Sigmoid colon (tissue), 7 donors: ENCODE results near the gene NOXO1. TPM values are rescaled to one million over a fixed set of nuclear protein-coding genes. Genes with fewer than 3 reads are reported as not detected.
"Not testable (repeated sequence)": the region's sequence is repeated elsewhere in the genome, so short reads cannot be mapped to it uniquely, and the experiment has no call there.

ENCODE experiments used
- DNase-seq: peaks from one replicate; pipeline ENCODE4 v3.0.0-alpha.2; 2019
- H3K27ac ChIP-seq, 4 donors: fragments of 200-600 bp; sonication (generic); one replicate each; pipeline ENCODE4 v1.5.1; 2016 to 2019; ENCODE audit warnings: mild to moderate bottlenecking in 1 of 4
- H3K27me3 ChIP-seq, 3 donors: fragments of 200-600 bp; sonication (generic); one replicate each; pipeline ENCODE4 v1.5.1; 2019; ENCODE audit warnings: mild to moderate bottlenecking in 1 of 3
- H3K36me3 ChIP-seq, 4 donors: fragments of 200-600 bp; sonication (generic); one replicate each; pipeline ENCODE4 v1.5.1; 2016 to 2019
- H3K4me1 ChIP-seq, 4 donors: fragments of 200-600 bp; sonication (generic); one replicate each; pipeline ENCODE4 v1.5.1; 2017 to 2019
- H3K4me3 ChIP-seq, 4 donors: fragments of 200-600 bp; sonication (generic); one replicate each; pipeline ENCODE4 v1.5.1; 2017 to 2019; ENCODE audit warnings: mild to moderate bottlenecking in 2 of 4, moderate library complexity in 1 of 4
- H3K9me3 ChIP-seq, 4 donors: fragments of 200-600 bp in 3 of 4; sonication (generic) in 3 of 4; one replicate each; pipeline versions ENCODE4 v1.5.1 to v1.6.1; 2013 to 2019
- EP300 ChIP-seq, 4 donors: sonication (generic); formaldehyde crosslinking; IDR thresholded peaks; one replicate each; pipeline ENCODE4 v1.6.1; 2017; ENCODE audit warnings: antibody characterized with exemption in 4 of 4
- POLR2A ChIP-seq, 2 donors: fragments of 450-650 bp; IDR thresholded peaks; one replicate each; pipeline ENCODE4 v1.6.1; 2016; ENCODE audit warnings: antibody characterized with exemption in 2 of 2, mild to moderate bottlenecking in 2 of 2, moderate library complexity in 2 of 2
- POLR2AphosphoS5 ChIP-seq, 4 donors: sonication (generic); formaldehyde crosslinking; IDR thresholded peaks; one replicate each; pipeline ENCODE4 v1.6.1; 2017; ENCODE audit warnings: antibody characterized with exemption in 4 of 4
- WGBS, 2 donors: extraction: QIAGEN DNeasy Blood & Tissue Kit; methylation state at CpG; one replicate each; pipeline ENCODE4 v1.1.7; 2013; 5-methylcytosine and 5-hydroxymethylcytosine counted together
- intact Hi-C: fragments of 100-400 bp; cut with DNase I; formaldehyde crosslinking; loops from one replicate; pipeline ENCODE4 v1.15.1; 2023
- polyA plus RNA-seq, 3 donors: library from polyadenylated mRNA; stranded (reverse); fragments of 200-250 nt; gene quantifications; one replicate each; pipeline ENCODE4 v1.2.3, GENCODE V29; 2013
- total RNA-seq, 4 donors: library from RNA; depleted of rRNA; stranded (reverse); fragments of >200 nt; gene quantifications; one replicate each; pipeline ENCODE4 v1.1.0, GENCODE V29; 2016
- TF ChIP-seq, protein P1 (sequence below), 4 experiments: fragments of 450-650 bp in 3 of 4; fragments of 200-600 bp in 1 of 4; IDR thresholded peaks; one replicate each; pipeline ENCODE4 v1.5.1; 2016 to 2019; ENCODE audit warnings: antibody characterized with exemption in 4 of 4, mild to moderate bottlenecking in 3 of 4, moderate library complexity in 2 of 4
- donor health status: healthy with polysubstance abuse.
- donor health status: Bipolar disorder and iron deficiency.
- donor health status: healthy.

The NOXO1 gene
- total and polyA plus RNA-seq, 7 donors, result 13.8 to 47.3 (median 15.0) TPM; not detected in 4

GRCh38 chr16:1960665-1961630, 20.3 kb downstream of the NOXO1 start:
- Histone ChIP-seq H3K4me3 (peak overlapping the region in 3 of 4 donors; percentile 79 to 81 (median 80)), H3K36me3 (peaks cover 12 to 27% (median 22%) of the 10 kb centered on the region in 4 donors), H3K4me1 (peaks cover 0 to 42% (median 36%) of the 10 kb centered on the region in 4 donors), H3K27ac (peak overlapping the region in 3 of 4 donors; percentile 89 to 93 (median 93)), H3K27me3 (no peaks in the 10 kb centered on the region), H3K9me3 (no peaks in the 10 kb centered on the region)
- no peak for TF ChIP-seq POLR2A (IDR thresholded peaks at IDR 0.05)
- TF ChIP-seq, protein P1, sequence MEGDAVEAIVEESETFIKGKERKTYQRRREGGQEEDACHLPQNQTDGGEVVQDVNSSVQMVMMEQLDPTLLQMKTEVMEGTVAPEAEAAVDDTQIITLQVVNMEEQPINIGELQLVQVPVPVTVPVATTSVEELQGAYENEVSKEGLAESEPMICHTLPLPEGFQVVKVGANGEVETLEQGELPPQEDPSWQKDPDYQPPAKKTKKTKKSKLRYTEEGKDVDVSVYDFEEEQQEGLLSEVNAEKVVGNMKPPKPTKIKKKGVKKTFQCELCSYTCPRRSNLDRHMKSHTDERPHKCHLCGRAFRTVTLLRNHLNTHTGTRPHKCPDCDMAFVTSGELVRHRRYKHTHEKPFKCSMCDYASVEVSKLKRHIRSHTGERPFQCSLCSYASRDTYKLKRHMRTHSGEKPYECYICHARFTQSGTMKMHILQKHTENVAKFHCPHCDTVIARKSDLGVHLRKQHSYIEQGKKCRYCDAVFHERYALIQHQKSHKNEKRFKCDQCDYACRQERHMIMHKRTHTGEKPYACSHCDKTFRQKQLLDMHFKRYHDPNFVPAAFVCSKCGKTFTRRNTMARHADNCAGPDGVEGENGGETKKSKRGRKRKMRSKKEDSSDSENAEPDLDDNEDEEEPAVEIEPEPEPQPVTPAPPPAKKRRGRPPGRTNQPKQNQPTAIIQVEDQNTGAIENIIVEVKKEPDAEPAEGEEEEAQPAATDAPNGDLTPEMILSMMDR (IDR thresholded peaks at IDR 0.05), result no peak
- TF ChIP-seq EP300 (IDR thresholded peaks at IDR 0.05), result no peak
- no peak for TF ChIP-seq POLR2AphosphoS5 (IDR thresholded peaks at IDR 0.05)
- 35 to 53% methylated on average over 20 of the region's 20 CpGs for WGBS, 2 donors
- intact Hi-C loops, result no loop called here
- DNase-seq, result no peak

DNA sequence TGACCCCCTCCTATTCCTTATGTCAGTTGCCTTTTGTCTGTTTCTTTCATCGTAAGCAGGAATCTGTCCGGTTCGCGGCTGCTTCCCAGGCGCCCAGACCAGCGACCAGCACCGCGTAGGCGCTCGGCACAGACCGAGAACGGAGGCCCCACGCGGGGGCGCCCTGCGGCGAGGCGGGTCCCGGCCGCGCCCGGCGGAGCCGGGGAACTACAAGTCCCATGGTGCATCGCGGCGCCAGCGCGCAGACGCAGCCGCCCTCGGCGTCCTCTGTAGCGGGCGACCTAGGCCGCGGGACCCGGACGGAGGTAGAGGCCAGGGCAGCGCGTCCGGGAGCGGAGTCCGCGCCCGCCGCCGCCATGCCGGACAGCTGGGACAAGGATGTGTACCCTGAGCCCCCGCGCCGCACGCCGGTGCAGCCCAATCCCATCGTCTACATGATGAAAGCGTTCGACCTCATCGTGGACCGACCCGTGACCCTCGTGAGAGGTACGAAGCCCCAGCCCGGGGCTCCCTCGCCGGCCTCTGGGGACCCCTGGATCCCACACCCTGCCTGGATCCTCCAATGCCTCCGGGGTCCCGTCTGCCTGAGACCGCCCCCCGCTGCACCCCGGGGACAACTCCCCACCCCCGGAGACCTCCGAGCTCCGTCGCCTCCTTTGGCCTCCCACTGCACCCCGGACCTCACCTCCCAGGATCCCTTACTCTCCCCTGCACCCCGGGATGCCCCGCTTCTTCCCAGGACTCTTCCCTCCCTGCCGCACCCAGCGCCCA, 21.8 kb downstream of the NOXO1 start, which contains the start of gene NDUFB10:
NDUFB10 (plus strand) TSS at position 270 of the 771 bp plus-strand sequence; CDS start at position 357, 87 bp downstream.
- Histone ChIP-seq H3K4me1 (peaks cover 0 to 34% (median 29%) of the 10 kb centered on the region in 4 donors), H3K9me3 (no peaks in the 10 kb centered on the region), H3K36me3 (peaks cover 12 to 27% (median 22%) of the 10 kb centered on the region in 4 donors), H3K4me3 (peak within 1 kb of the TSS; percentile 79 to 88 (median 80)), H3K27me3 (no peaks in the 10 kb centered on the region), H3K27ac (peak within 1 kb of the TSS; percentile 89 to 93 (median 92))
- peak; percentile 55 to 86 for TF ChIP-seq POLR2A (IDR thresholded peaks at IDR 0.05)
- peak; percentile 84 to 95 (median 94) for TF ChIP-seq POLR2AphosphoS5 (IDR thresholded peaks at IDR 0.05)
- no peak for TF ChIP-seq EP300 (IDR thresholded peaks at IDR 0.05)
- TF ChIP-seq, protein P1 (IDR thresholded peaks at IDR 0.05), result peak in 3 of 4 experiments; percentile 18 to 57 (median 45)
- intact Hi-C loops, result no loop called here
- WGBS, 2 donors, result 1% methylated on average over 79 of the region's 79 CpGs
- peak; percentile 96 for DNase-seq

DNA sequence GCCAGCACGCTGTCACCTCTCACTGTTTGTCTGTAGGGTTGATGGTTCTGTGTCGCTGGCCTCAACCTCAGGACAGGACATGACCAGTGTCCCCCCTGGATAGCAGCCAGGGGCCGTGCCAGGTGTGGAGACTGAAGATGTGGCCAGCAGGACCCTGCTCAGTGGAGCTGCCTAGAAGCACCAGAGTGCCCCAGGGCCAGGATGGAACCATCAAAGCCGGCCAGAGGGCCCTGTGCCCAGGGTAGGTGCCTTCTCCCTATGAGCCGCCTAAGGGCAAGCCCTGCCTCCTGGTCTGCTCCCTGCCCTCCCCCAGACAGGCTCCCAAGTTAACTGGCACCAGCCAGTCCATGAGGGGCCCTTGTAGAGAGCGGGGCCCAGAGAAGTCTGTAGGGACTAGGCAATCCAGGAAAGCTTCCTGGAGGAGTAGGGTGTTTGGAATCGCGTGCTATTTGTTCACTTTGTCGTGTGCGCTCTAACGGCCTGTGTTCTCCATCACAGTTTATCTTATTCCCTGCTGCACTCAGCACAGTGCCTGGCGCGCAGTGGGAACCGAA, 22.5 kb downstream of the NOXO1 start:
- peaks cover 12 to 26% (median 22%) of the 10 kb centered on the region in 4 donors for H3K36me3 ChIP-seq
- no peaks in the 10 kb centered on the region for H3K9me3 ChIP-seq
- TF ChIP-seq POLR2AphosphoS5 (IDR thresholded peaks at IDR 0.05) (no peak), POLR2A (IDR thresholded peaks at IDR 0.05) (no peak), EP300 (IDR thresholded peaks at IDR 0.05) (no peak)
- TF ChIP-seq, protein P1 (IDR thresholded peaks at IDR 0.05), result no peak
- H3K27me3 ChIP-seq, result no peaks in the 10 kb centered on the region
- H3K4me3 ChIP-seq, result peak overlapping the region; percentile 79 to 88 (median 80)
- H3K27ac ChIP-seq, result peak overlapping the region; percentile 89 to 93 (median 92)
- peaks cover 0 to 30% (median 27%) of the 10 kb centered on the region in 4 donors for H3K4me1 ChIP-seq
- intact Hi-C loops, result no loop called here
- no peak for DNase-seq
- 19 to 41% methylated on average over 14 of the region's 14 CpGs for WGBS, 2 donors

- H3K27ac ChIP-seq, DNase-seq, H3K9me3 ChIP-seq, H3K27me3 ChIP-seq, intact Hi-C loops, H3K4me3 ChIP-seq: not testable (repeated sequence)
- 75 to 79% methylated on average over 30 of the region's 30 CpGs for WGBS, 2 donors
- H3K36me3 ChIP-seq, result peaks cover 11 to 23% (median 21%) of the 10 kb centered on the region in 4 donors
- H3K4me1 ChIP-seq, result peaks cover 0 to 25% (median 22%) of the 10 kb centered on the region in 4 donors
Observed at GRCh38 chr16:1958143-1958491, 23.2 kb downstream of the NOXO1 start.

DNA sequence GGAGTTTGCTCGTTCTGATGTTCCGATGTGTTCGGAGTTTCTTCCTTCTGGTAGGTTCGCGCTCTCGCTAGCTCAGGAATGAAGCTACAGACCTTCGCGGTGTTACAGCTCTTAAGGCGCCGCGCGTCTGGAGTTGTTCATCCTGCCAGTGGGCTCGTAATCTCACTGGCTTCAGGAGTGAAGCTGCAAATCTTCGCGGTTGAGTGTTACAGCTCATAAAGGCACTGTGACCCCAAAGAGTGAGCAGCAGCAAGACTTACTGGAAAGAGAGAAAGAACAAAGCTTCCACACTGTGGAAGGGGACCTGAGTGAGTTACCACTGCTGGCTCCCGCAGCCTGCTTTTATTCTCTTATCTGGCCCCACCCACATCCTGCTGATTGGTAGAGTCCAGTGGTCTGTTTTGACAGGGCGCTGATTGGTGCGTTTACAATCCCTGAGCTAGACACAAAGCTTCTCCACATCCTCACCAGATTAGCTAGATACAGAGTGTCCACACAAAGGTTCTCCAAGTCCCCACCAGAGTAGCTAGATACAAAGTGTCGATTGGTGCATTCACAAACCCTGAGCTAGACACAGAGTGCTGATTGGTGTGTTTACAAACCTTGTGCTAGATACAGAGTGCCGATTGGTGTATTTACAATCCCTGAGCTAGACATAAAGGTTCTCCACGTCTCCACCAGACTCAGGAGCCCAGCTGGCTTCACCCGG, 23.7 kb downstream of the NOXO1 start:
- H3K4me3 ChIP-seq, intact Hi-C loops, DNase-seq, H3K9me3 ChIP-seq, H3K27ac ChIP-seq, H3K27me3 ChIP-seq: not testable (repeated sequence)
- 88 to 91% methylated on average over 21 of the region's 22 CpGs for WGBS, 2 donors
- peaks cover 6 to 17% (median 16%) of the 10 kb centered on the region in 4 donors for H3K36me3 ChIP-seq
- peaks cover 0 to 25% (median 21%) of the 10 kb centered on the region in 4 donors for H3K4me1 ChIP-seq
